ENCODE measurements around the gene ZNF239.
A peak's percentile ranks its signal among the peaks of the same experiment; 100 is the strongest.
"Not testable (repeated sequence)": the region's sequence is repeated elsewhere in the genome, so short reads cannot be mapped to it uniquely, and the experiment has no call there.

The ZNF239 gene

DNA sequence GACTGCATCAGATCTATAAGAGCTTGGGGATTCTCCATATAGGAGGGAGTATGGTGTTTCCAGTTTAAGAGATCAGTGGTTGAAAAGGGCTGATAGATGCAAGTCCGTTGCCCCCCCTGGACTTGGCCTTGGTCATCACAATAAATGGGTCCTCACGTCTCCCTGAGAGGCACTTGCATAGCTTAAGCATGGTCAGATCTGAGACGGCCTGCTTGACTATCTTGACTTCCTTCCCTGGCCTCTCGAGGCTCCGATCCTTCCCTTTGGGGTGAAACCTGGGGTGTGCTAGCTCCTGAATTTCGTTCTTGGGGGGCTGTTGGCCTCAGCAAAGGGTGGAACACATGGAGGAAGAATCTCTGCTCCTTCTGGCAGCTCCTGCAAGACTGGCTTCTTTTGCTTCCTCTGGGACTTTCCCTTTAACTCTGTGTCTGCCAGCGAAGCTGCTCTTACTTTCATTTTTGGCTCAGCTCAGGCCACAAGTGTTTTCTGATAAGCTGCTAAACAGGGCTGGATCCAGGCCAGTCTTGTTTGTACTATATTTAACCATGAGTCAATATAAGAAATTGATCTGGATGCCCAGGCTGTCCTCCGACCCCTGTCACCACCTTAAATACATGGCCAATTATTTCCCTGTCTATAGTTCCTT, 20.7 kb upstream of the ZNF239 start:
- peak; percentile 64 for DNase-seq
- peak overlapping the region; percentile 75 for H2AFZ ChIP-seq (ENCODE audit: low read depth, low read length)

DNA sequence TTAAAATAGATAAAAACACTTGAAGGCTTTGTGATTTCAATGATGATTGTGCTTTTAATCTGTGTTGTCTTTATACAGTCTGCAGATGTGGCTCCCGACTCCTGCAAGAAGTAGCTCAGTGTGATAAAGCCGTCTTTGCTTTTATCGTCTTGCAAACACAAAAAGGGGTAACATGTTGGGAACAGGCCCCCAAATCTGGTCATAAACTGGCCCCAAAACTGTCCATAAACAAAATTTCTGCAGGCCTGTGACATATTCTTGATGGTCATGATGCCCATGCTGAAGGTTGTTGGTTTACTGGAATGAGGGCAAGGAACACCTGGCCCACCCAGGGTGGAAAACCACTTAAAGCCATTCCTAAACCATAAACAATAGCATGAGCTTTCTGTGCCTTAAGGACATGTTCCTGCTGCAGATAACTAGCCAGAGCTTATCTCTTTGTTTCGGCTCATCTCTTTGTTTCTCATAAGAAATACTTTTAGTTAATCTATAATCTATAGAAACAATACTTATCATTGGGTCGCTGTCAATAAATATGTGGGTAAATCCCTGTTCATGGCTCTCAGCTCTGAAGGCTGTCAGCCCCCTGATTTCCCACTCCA, 17.0 kb upstream of the ZNF239 start:
- no peaks in the 10 kb centered on the region for H4K20me1 ChIP-seq (ENCODE audit: insufficient read depth, low read length)
- no peaks in the 10 kb centered on the region for H3K36me3 ChIP-seq (ENCODE audit: insufficient read depth, low read length)
- no peak overlapping the region for H3K27ac ChIP-seq (ENCODE audit: low read length)
- no peaks in the 10 kb centered on the region for H3K79me2 ChIP-seq (ENCODE audit: insufficient read depth, low read length)
- no peak overlapping the region for H3K4me2 ChIP-seq (ENCODE audit: insufficient read depth, low read length)
- no peaks in the 10 kb centered on the region for H3K27me3 ChIP-seq (ENCODE audit: insufficient read depth, low read length, poor library complexity)
- H2AFZ ChIP-seq (ENCODE audit: low read depth, low read length) = no peak overlapping the region
- no peak overlapping the region for H3K9ac ChIP-seq (ENCODE audit: low read depth, low read length)
- H3K4me3 ChIP-seq (ENCODE audit: low read depth in 1 of 2, low read length in 2 of 2) = no peak overlapping the region
- H3K9me3 ChIP-seq (ENCODE audit: insufficient read depth, low read length, severe bottlenecking) = peaks cover 9% of the 10 kb centered on the region
- H3K4me1 ChIP-seq (ENCODE audit: insufficient read depth, low read length) = peaks cover 20% of the 10 kb centered on the region
- DNase-seq (no peak), ATAC-seq (ENCODE audit: insufficient read depth, low read depth) (no peak)
- no peak for TF ChIP-seq EZH2 (IDR thresholded peaks at IDR 0.05; ENCODE audit: borderline replicate concordance, low read depth, low read length, severe bottlenecking)
- TF ChIP-seq, protein P1, sequence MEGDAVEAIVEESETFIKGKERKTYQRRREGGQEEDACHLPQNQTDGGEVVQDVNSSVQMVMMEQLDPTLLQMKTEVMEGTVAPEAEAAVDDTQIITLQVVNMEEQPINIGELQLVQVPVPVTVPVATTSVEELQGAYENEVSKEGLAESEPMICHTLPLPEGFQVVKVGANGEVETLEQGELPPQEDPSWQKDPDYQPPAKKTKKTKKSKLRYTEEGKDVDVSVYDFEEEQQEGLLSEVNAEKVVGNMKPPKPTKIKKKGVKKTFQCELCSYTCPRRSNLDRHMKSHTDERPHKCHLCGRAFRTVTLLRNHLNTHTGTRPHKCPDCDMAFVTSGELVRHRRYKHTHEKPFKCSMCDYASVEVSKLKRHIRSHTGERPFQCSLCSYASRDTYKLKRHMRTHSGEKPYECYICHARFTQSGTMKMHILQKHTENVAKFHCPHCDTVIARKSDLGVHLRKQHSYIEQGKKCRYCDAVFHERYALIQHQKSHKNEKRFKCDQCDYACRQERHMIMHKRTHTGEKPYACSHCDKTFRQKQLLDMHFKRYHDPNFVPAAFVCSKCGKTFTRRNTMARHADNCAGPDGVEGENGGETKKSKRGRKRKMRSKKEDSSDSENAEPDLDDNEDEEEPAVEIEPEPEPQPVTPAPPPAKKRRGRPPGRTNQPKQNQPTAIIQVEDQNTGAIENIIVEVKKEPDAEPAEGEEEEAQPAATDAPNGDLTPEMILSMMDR (IDR thresholded peaks at IDR 0.05; ENCODE audit: borderline replicate concordance, extremely low read depth, low read length, poor library complexity, severe bottlenecking) = no peak

More for the DNA sequence above, 20.7 kb upstream of the ZNF239 start:
- Histone ChIP-seq H3K9ac (ENCODE audit: low read depth, low read length) (peak overlapping the region; percentile 24; the same call in 1 of the 2 replicates), H4K20me1 (ENCODE audit: insufficient read depth, low read length) (no peaks in the 10 kb centered on the region), H3K27me3 (ENCODE audit: insufficient read depth, low read length, poor library complexity) (no peaks in the 10 kb centered on the region), H3K36me3 (ENCODE audit: insufficient read depth, low read length) (no peaks in the 10 kb centered on the region), H3K9me3 (ENCODE audit: insufficient read depth, low read length, severe bottlenecking) (peaks cover 9% of the 10 kb centered on the region), H3K4me3 (ENCODE audit: low read depth in 1 of 2, low read length in 2 of 2) (peak overlapping the region in 1 of 2 experiments; percentile 47; a peak in 2 of 4 replicates), H3K79me2 (ENCODE audit: insufficient read depth, low read length) (no peaks in the 10 kb centered on the region), H3K4me1 (ENCODE audit: insufficient read depth, low read length) (peaks cover 20% of the 10 kb centered on the region), H3K4me2 (ENCODE audit: insufficient read depth, low read length) (peak overlapping the region; percentile 62), H3K27ac (ENCODE audit: low read length) (peak overlapping the region; percentile 67)
- TF ChIP-seq, protein P1 (IDR thresholded peaks at IDR 0.05; ENCODE audit: borderline replicate concordance, extremely low read depth, low read length, poor library complexity, severe bottlenecking) = no peak
- no peak for TF ChIP-seq EZH2 (IDR thresholded peaks at IDR 0.05; ENCODE audit: borderline replicate concordance, low read depth, low read length, severe bottlenecking)
- ATAC-seq (ENCODE audit: insufficient read depth, low read depth) = peak; percentile 94

DNA sequence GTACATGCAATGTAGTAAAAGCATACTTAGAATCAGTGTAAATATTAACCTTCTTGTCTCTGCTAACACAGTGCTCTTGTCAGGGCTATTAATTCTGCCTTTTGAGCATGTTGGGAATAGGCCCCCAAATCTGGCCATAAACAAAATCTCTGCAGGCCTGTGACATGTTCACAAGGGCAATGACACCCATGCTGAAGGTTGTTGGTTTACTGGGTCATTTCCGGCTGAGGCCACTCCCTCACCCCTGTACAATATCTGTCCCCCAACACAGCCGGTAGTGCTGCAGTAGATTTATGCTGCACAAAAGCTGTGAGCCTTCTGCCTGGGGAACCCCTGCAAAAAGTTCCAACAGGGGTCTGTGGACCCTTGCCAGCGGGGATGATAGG, 12.3 kb upstream of the ZNF239 start:
- DNase-seq; H3K4me1 ChIP-seq (ENCODE audit: insufficient read depth, low read length); H4K20me1 ChIP-seq (ENCODE audit: insufficient read depth, low read length): not testable (repeated sequence)

DNA sequence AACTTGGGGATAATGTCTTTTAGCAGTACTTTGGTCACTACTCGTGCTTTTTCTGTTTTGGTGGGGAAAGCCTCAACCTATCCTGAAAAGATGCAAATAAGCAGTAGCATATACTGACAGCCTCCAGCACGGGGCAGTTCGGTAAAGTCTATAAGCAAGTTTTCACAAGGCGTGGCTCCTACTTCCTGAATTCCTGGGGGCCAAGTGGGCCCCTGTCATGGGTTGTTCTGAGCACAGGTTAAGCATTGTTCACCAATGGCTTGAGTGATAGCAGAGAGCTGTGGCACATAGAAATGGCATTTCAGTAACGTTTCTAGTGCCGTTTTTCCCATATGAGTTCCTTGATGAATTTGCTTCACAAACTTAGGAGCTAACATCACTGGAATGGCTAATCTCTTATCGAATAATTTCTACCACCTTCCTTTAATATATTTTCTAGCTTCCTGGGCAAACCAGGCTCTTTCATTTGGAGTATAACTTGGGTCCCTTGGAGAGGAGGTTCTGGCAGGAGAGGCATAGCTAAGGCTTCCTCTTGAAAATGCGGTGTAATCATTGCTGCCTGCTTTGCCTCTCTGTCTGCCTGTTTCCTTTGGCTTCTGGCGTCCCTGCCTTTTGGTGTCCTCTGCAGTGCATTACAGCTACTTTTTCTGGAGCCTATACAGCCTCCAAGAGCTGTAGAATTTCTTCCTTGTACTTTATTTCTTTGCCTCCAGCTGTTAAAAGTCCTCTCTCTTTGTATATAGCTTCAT, 11.7 kb upstream of the ZNF239 start:
- ATAC-seq (ENCODE audit: insufficient read depth, low read depth) (no peak), DNase-seq (no peak)
- no peaks in the 10 kb centered on the region for H3K36me3 ChIP-seq (ENCODE audit: insufficient read depth, low read length)
- H4K20me1 ChIP-seq (ENCODE audit: insufficient read depth, low read length) = no peaks in the 10 kb centered on the region
- no peak overlapping the region for H3K4me3 ChIP-seq (ENCODE audit: low read depth in 1 of 2, low read length in 2 of 2)
- no peak overlapping the region for H3K4me2 ChIP-seq (ENCODE audit: insufficient read depth, low read length)
- no peaks in the 10 kb centered on the region for H3K4me1 ChIP-seq (ENCODE audit: insufficient read depth, low read length)
- no peaks in the 10 kb centered on the region for H3K9me3 ChIP-seq (ENCODE audit: insufficient read depth, low read length, severe bottlenecking)
- no peak overlapping the region for H3K9ac ChIP-seq (ENCODE audit: low read depth, low read length)
- TF ChIP-seq EZH2 (IDR thresholded peaks at IDR 0.05; ENCODE audit: borderline replicate concordance, low read depth, low read length, severe bottlenecking) = no peak
- H2AFZ ChIP-seq (ENCODE audit: low read depth, low read length) = no peak overlapping the region
- no peaks in the 10 kb centered on the region for H3K79me2 ChIP-seq (ENCODE audit: insufficient read depth, low read length)
- H3K27ac ChIP-seq (ENCODE audit: low read length) = no peak overlapping the region
- no peaks in the 10 kb centered on the region for H3K27me3 ChIP-seq (ENCODE audit: insufficient read depth, low read length, poor library complexity)

More for the DNA sequence above, 12.3 kb upstream of the ZNF239 start:
- not testable (repeated sequence) for H3K9ac ChIP-seq (ENCODE audit: low read depth, low read length); H3K27ac ChIP-seq (ENCODE audit: low read length); H3K4me2 ChIP-seq (ENCODE audit: insufficient read depth, low read length); H3K4me3 ChIP-seq (ENCODE audit: low read depth in 1 of 2, low read length in 2 of 2); H3K27me3 ChIP-seq (ENCODE audit: insufficient read depth, low read length, poor library complexity); H2AFZ ChIP-seq (ENCODE audit: low read depth, low read length); H3K36me3 ChIP-seq (ENCODE audit: insufficient read depth, low read length); H3K79me2 ChIP-seq (ENCODE audit: insufficient read depth, low read length); H3K9me3 ChIP-seq (ENCODE audit: insufficient read depth, low read length, severe bottlenecking); ATAC-seq (ENCODE audit: insufficient read depth, low read depth)
